Stimulated activated CD8-positive, alpha-beta memory T cell treated with anti-CD3 and anti-CD28 coated beads, Interleukin-15, amount 100 ng/mL, for 4 hours (primary cell): Measurements from ENCODE around the gene IER3.

ENCODE experiments used
- DNase-seq, 2 donors: peaks; one replicate each; pipeline ENCODE4 v3.0.0-alpha.2; 2020; ENCODE audit warnings: low read depth in 2 of 2

Gene IER3

GRCh38 chr6:30703821-30704220 lies 40.5 kb downstream of the IER3 start:
- DNase-seq = no peak

DNA sequence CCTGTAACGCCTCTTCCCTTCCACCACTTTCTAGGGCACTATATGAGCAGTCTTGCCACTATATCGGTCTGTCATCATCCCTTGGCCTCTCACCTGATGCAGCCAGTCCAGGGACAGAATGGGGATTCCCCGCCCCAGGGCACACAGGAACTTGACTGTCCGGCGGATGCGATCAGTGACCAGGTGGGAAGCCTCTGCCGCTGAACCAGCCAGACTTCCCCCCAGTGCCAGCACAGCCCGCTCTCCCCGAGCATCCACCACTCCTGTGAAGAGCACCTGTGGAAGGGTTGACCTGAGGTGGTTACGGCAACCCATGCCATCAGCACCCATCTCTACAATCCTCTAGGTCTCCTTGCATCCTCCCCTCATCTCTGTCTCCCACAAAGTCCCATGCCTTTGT lies 41.3 kb downstream of the IER3 start:
- no peak for DNase-seq

GRCh38 chr6:30700340-30700739 lies 44.0 kb downstream of the IER3 start:
- no peak for DNase-seq

GRCh38 chr6:30696432-30696831 lies 47.9 kb downstream of the IER3 start:
- DNase-seq = no peak
